Activated CD8-positive, alpha-beta memory T cell treated with anti-CD3 and anti-CD28 coated beads, Interleukin-2, amount 50 U/mL, for 48 hours (primary cell): ENCODE measurements around the gene ACAD11.
"Not testable (repeated sequence)": the region's sequence is repeated elsewhere in the genome, so short reads cannot be mapped to it uniquely, and the experiment has no call there.

Source experiments
- DNase-seq: peaks from one replicate; pipeline ENCODE4 v3.0.0-alpha.2; 2020

The ACAD11 gene

GRCh38 chr3:132597660-132598059, 61.9 kb downstream of the ACAD11 start:
- no peak for DNase-seq

- DNase-seq, result no peak
These were observed 62.7 kb downstream of the ACAD11 start, which contains the start of gene ACKR4 for GRCh38 chr3:132596816-132597433. Gene ACKR4 (plus strand): TSS chr3:132597270. CDS start chr3:132600398, 3,128 bp downstream.

GRCh38 chr3:132596326-132596725, 63.3 kb downstream of the ACAD11 start:
- no peak for DNase-seq

- no peak for DNase-seq
These were observed 64.6 kb downstream of the ACAD11 start for GRCh38 chr3:132595014-132595413.

GRCh38 chr3:132594498-132594897, 65.1 kb downstream of the ACAD11 start:
- DNase-seq, result no peak

- no peak for DNase-seq
These were observed 65.7 kb downstream of the ACAD11 start for GRCh38 chr3:132593947-132594323.

GRCh38 chr3:132593241-132593946, 66.2 kb downstream of the ACAD11 start:
- DNase-seq, result no peak

GRCh38 chr3:132592216-132592615, 67.4 kb downstream of the ACAD11 start:
- DNase-seq, result no peak

GRCh38 chr3:132587401-132587800, 72.2 kb downstream of the ACAD11 start:
- no peak for DNase-seq

GRCh38 chr3:132573797-132574211, 85.8 kb downstream of the ACAD11 start:
- DNase-seq, result no peak

GRCh38 chr3:132570016-132570415, 89.6 kb downstream of the ACAD11 start:
- DNase-seq, result no peak

GRCh38 chr3:132569580-132569979, 90.0 kb downstream of the ACAD11 start:
- DNase-seq, result no peak

GRCh38 chr3:132569153-132569552, 90.5 kb downstream of the ACAD11 start:
- DNase-seq, result no peak

GRCh38 chr3:132568422-132568821, 91.2 kb downstream of the ACAD11 start:
- no peak for DNase-seq

GRCh38 chr3:132564070-132564465, 95.5 kb downstream of the ACAD11 start:
- no peak for DNase-seq

- no peak for DNase-seq
These were observed 96.1 kb downstream of the ACAD11 start for GRCh38 chr3:132563420-132564069.

GRCh38 chr3:132561003-132561402, 98.6 kb downstream of the ACAD11 start:
- no peak for DNase-seq

GRCh38 chr3:132556508-132557159, 103.0 kb downstream of the ACAD11 start:
- no peak for DNase-seq

- not testable (repeated sequence) for DNase-seq
These were observed 103.6 kb downstream of the ACAD11 start for GRCh38 chr3:132556036-132556386.

GRCh38 chr3:132555306-132556035, 104.1 kb downstream of the ACAD11 start:
- no peak for DNase-seq

GRCh38 chr3:132554437-132554836, 105.2 kb downstream of the ACAD11 start:
- DNase-seq, result no peak

GRCh38 chr3:132553826-132554225, 105.8 kb downstream of the ACAD11 start:
- DNase-seq, result no peak
